Aorta (tissue), 5 donors: ENCODE data around the gene TSPAN18. TPM values are rescaled to one million over a fixed set of nuclear protein-coding genes. Genes with fewer than 3 reads are reported as not detected.

Source experiments
- ATAC-seq: fragments of 200-7000 bp; cut with Tn5 transposase; one replicate; pipeline ENCODE4 v1.9.1; 2022; ENCODE audit warnings: moderate library complexity; ENCODE audit not compliant: low FRiP score
- DNase-seq, 2 donors: peaks; one replicate each; pipeline ENCODE4 v3.0.0-alpha.2; 2020
- H3K27ac ChIP-seq, 2 donors: one replicate each; pipeline ENCODE4 v1.5.1; 2013; ENCODE audit warnings: low read length in 2 of 2, mild to moderate bottlenecking in 2 of 2, moderate library complexity in 2 of 2, control low read depth in 1 of 2, inconsistent platforms in 1 of 2, low read depth in 1 of 2
- H3K27me3 ChIP-seq, 2 donors: one replicate each; pipeline ENCODE4 v1.6.1; 2013; ENCODE audit warnings: control low read depth in 1 of 2, low read length in 1 of 2, mild to moderate bottlenecking in 1 of 2, moderate library complexity in 1 of 2; ENCODE audit not compliant: insufficient read depth in 2 of 2, control insufficient read depth in 1 of 2
- H3K36me3 ChIP-seq, 2 donors: one replicate each; pipeline ENCODE4 v1.6.1; 2013; ENCODE audit warnings: control low read depth in 1 of 2, low read length in 1 of 2, mild to moderate bottlenecking in 1 of 2; ENCODE audit not compliant: insufficient read depth in 2 of 2, control insufficient read depth in 1 of 2
- H3K4me1 ChIP-seq, 2 donors: one replicate each; pipeline ENCODE4 v1.6.1; 2013; ENCODE audit warnings: low read length in 2 of 2, control low read depth in 1 of 2, mild to moderate bottlenecking in 1 of 2, moderate library complexity in 1 of 2; ENCODE audit not compliant: insufficient read depth in 2 of 2, control insufficient read depth in 1 of 2
- H3K4me3 ChIP-seq, 2 donors: one replicate each; pipeline ENCODE4 v1.5.1; 2013; ENCODE audit warnings: low read length in 2 of 2, control low read depth in 1 of 2, mild to moderate bottlenecking in 1 of 2
- H3K9me3 ChIP-seq: one replicate; pipeline ENCODE4 v1.6.1; 2013; ENCODE audit warnings: mild to moderate bottlenecking, low read length; ENCODE audit not compliant: control insufficient read depth
- WGBS, 2 donors: extraction: QIAGEN DNeasy Blood & Tissue Kit; methylation state at CpG; one replicate each; pipeline ENCODE4 v1.1.7; 2013; 5-methylcytosine and 5-hydroxymethylcytosine counted together
- intact Hi-C, 2 donors: fragments of 100-400 bp; cut with DNase I; formaldehyde crosslinking; loops; one replicate each; pipeline versions ENCODE4 v1.14.2 to v1.15.0; 2022
- polyA plus RNA-seq, 2 donors: library from polyadenylated mRNA; stranded (reverse); fragments of 200-250 nt; gene quantifications; one replicate each; pipeline ENCODE4 v1.2.3, GENCODE V29; 2013
- total RNA-seq, 2 donors: library from RNA; stranded (reverse); fragmentation: NEBNext Ultra II Directional; extraction: Animal tissue kit (Norgen Biotek cat#: 25700); gene quantifications; one replicate each; pipeline ENCODE4 v1.2.1, GENCODE V29; 2021
- donor health status: healthy with polysubstance abuse.
- donor health status: Bipolar disorder and iron deficiency.
- donor health status: DM: no; HTN: no; CAD: no.
- donor health status: DM: no; HTN: no; CAD: no.
- donor health status: DM: yes; HTN: yes; CAD: no.

Gene TSPAN18
- total and polyA plus RNA-seq, 4 donors: 1.0 to 44.9 (median 18.0) TPM

GRCh38 chr11:44957040-44957515 is 230.3 kb downstream of the TSPAN18 start:
- H3K27me3 ChIP-seq: no peaks in the 10 kb centered on the region
- no peaks in the 10 kb centered on the region for H3K36me3 ChIP-seq
- no peak for ATAC-seq
- WGBS, 2 donors: 16 to 17% methylated on average over 35 of the region's 35 CpGs
- no peak overlapping the region for H3K27ac ChIP-seq
- H3K4me3 ChIP-seq: no peak overlapping the region
- no peaks in the 10 kb centered on the region for H3K9me3 ChIP-seq
- intact Hi-C loops: no loop called here
- peak in 1 of 2 donors; percentile 44 for DNase-seq
- H3K4me1 ChIP-seq: no peaks in the 10 kb centered on the region

GRCh38 chr11:44957776-44958564 is 231.2 kb downstream of the TSPAN18 start:
- H3K4me1 ChIP-seq: no peaks in the 10 kb centered on the region
- no peak overlapping the region for H3K27ac ChIP-seq
- DNase-seq: no peak
- intact Hi-C loops: no loop called here
- H3K27me3 ChIP-seq: no peaks in the 10 kb centered on the region
- no peaks in the 10 kb centered on the region for H3K36me3 ChIP-seq
- no peaks in the 10 kb centered on the region for H3K9me3 ChIP-seq
- no peak overlapping the region for H3K4me3 ChIP-seq
- no peak for ATAC-seq
- 57 to 64% methylated on average over 8 of the region's 8 CpGs for WGBS, 2 donors

- DNase-seq (no peak), ATAC-seq (no peak)
- H3K27ac ChIP-seq: no peak overlapping the region
- WGBS, 2 donors: 90 to 91% methylated on average over 3 of the region's 3 CpGs
- intact Hi-C loops: no loop called here
- no peaks in the 10 kb centered on the region for H3K27me3 ChIP-seq
- no peak overlapping the region for H3K4me3 ChIP-seq
- no peaks in the 10 kb centered on the region for H3K36me3 ChIP-seq
- H3K4me1 ChIP-seq: no peaks in the 10 kb centered on the region
- no peaks in the 10 kb centered on the region for H3K9me3 ChIP-seq
Observed at GRCh38 chr11:44959064-44959463, 232.3 kb downstream of the TSPAN18 start.

GRCh38 chr11:44960200-44960845 is 233.6 kb downstream of the TSPAN18 start:
- Histone ChIP-seq H3K27me3 (no peaks in the 10 kb centered on the region), H3K36me3 (no peaks in the 10 kb centered on the region), H3K27ac (no peak overlapping the region), H3K4me3 (no peak overlapping the region), H3K4me1 (no peaks in the 10 kb centered on the region), H3K9me3 (no peaks in the 10 kb centered on the region)
- ATAC-seq: no peak
- intact Hi-C loops: no loop called here
- DNase-seq: no peak
- WGBS, 2 donors: 42 to 47% methylated on average over 7 of the region's 7 CpGs

- Histone ChIP-seq H3K9me3 (no peaks in the 10 kb centered on the region), H3K27ac (no peak overlapping the region), H3K4me1 (no peaks in the 10 kb centered on the region), H3K27me3 (no peaks in the 10 kb centered on the region), H3K36me3 (no peaks in the 10 kb centered on the region), H3K4me3 (no peak overlapping the region)
- 89 to 94% methylated on average over 3 of the region's 3 CpGs for WGBS, 2 donors
- DNase-seq (no peak), ATAC-seq (no peak)
- intact Hi-C loops: no loop called here
Observed at GRCh38 chr11:44962464-44962863, 235.7 kb downstream of the TSPAN18 start.

- no peaks in the 10 kb centered on the region for H3K36me3 ChIP-seq
- 91 to 94% methylated on average over 7 of the region's 7 CpGs for WGBS, 2 donors
Observed at GRCh38 chr11:44963136-44963535, 236.4 kb downstream of the TSPAN18 start.

GRCh38 chr11:44963948-44964347 is 237.2 kb downstream of the TSPAN18 start:
- no peaks in the 10 kb centered on the region for H3K36me3 ChIP-seq
- H3K4me3 ChIP-seq: no peak overlapping the region
- intact Hi-C loops: no loop called here
- no peak for ATAC-seq
- no peaks in the 10 kb centered on the region for H3K4me1 ChIP-seq
- no peak overlapping the region for H3K27ac ChIP-seq
- WGBS, 2 donors: 96 to 97% methylated on average over 5 of the region's 5 CpGs
- no peaks in the 10 kb centered on the region for H3K27me3 ChIP-seq
- DNase-seq: no peak
- H3K9me3 ChIP-seq: no peaks in the 10 kb centered on the region

More at GRCh38 chr11:44963136-44963535, 236.4 kb downstream of the TSPAN18 start:
- Histone ChIP-seq H3K9me3 (no peaks in the 10 kb centered on the region), H3K4me1 (no peaks in the 10 kb centered on the region), H3K4me3 (no peak overlapping the region), H3K27ac (no peak overlapping the region), H3K27me3 (no peaks in the 10 kb centered on the region)
- DNase-seq (no peak), ATAC-seq (no peak)
- intact Hi-C loops: no loop called here

GRCh38 chr11:44964526-44965209 is 237.9 kb downstream of the TSPAN18 start:
- H3K27ac ChIP-seq: no peak overlapping the region
- intact Hi-C loops: no loop called here
- no peaks in the 10 kb centered on the region for H3K4me1 ChIP-seq
- 82 to 89% methylated on average over 9 of the region's 9 CpGs for WGBS, 2 donors
- ATAC-seq (no peak), DNase-seq (no peak)
- H3K4me3 ChIP-seq: no peak overlapping the region
- no peaks in the 10 kb centered on the region for H3K27me3 ChIP-seq
- H3K9me3 ChIP-seq: no peaks in the 10 kb centered on the region
- H3K36me3 ChIP-seq: no peaks in the 10 kb centered on the region
